IPS DF 4.7 (cell line): ENCODE measurements around the gene NEDD4L.

Experiments used
- DNase-seq: peaks from one replicate; pipeline ENCODE4 v3.0.0-alpha.2; 2013; ENCODE audit warnings: low spot score; ENCODE audit errors: extremely low read depth

Gene NEDD4L

DNA sequence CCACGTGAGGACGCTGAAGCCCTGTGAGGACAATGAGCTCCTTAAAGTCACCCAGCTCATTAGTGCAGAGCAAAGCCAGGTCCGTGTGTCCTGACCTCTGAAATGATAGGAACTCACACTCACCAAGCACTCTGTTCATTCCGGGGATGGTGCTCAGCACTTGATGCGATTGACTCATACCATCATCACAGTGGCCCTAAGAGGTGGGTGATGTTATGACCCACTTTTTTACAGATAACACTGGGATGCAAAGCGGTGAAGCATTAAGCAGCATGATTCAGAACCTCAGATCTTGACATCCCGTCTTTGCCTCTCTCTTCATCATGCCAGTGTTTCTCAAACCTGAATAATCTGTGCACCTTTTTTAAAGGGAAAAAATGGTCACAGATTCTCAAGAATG, 350.0 kb downstream of the NEDD4L start:
- no peak for DNase-seq

DNA sequence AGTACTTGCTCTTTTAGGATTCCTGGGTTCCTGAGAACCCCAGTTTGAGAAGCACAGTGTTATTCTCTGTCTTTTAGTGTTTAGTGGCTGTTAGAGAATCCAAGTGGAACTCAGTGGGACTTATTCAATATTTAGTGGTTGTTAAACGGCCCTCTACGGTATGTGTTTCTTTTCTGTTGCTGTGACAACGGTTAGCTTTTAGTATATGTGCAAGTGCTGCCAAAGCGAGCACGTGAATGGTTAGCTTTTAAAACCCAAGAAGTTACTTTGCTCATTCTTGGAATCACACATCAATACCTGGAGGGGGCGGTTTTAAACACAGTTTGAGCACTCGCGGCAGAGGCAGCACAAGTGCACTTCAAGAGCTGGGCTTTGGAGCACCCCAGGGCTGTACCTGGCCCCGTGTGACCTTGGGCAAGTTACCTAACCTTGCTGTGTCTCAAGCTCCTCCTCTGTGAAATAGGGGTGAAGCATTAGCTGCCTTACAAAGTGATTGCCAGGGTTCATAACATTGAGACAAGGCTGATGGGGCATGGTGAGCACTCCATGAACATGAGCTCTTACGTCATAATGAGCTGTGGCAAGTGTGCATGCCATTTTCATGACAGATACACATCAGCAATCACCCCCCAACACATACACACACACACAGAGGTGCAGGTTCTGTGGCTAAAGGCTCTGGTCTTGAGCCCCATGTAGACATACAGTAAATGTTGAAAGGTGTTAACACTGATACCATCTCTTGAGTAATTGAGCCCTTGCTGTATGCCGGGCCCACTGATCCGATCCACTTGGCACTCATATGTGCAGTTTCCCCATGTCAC, 350.8 kb downstream of the NEDD4L start:
- no peak for DNase-seq

DNA sequence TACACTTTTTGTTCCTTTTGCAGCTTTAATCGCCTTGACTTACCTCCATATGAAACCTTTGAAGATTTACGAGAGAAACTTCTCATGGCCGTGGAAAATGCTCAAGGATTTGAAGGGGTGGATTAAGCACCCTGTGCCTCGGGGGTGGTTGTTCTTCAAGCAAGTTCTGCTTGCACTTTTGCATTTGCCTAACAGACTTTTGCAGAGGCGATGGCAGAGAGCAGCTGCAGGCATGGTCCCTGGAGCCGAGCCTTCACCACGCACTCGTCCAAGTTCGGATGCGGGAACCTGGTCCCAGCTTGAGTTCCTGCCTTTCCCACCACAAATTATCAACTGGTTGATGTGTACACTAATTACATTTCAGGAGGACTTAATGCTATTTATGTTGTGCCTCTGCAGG, 352.1 kb downstream of the NEDD4L start:
- DNase-seq, result no peak

DNA sequence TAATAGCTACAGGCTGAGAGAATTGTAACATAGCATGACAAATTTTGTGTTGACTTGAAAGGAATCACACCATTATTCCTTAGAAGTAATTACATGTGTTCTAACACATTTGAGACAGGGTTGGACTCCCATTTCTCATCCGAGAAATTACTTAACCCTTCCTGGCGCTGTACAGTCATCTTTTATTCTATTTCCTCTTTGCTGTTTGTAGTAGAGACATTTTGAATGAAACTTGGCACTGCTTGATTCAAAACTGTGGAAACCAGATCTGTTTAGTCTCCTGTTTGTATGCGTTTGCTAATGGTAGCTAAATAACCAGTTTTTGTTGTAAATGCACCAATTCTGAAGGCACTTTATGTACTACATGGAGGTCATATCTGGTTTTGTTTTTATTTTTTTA, 352.9 kb downstream of the NEDD4L start:
- no peak for DNase-seq

DNA sequence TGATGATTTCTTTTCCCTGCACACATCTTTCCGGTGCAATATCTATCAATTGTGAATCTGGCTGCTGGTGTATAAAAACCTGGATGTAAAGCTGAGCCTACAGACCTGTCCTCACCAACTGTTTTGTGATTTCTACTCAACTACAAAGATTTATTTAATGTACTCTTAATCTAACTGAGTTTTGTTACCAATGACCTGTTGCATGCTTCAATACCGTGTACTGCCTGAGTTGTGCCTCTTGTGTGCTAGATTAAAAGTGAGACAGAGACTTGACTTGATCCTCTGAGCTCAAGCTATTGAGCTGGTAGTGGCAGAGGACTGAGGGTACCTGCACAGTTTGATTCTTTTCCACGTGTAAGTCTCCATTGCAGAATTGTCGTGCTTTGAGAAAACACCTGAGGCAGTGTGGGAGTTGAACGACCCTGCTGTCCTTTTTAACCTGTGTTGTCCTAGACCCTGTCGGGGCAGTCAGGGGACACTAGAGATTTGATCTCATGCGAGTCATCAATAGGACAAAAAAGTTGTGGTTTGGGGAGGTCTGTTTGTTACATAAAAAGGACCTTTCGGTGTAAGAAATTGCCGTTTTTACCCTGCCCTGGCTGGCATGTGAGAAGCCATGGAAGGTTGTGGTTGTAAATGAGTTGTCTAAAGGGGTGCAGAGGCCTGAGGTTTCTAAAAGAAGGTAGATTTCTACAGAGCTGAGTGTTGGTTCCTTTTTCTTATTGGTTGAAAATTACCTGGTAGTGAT, 353.5 kb downstream of the NEDD4L start:
- no peak for DNase-seq

DNA sequence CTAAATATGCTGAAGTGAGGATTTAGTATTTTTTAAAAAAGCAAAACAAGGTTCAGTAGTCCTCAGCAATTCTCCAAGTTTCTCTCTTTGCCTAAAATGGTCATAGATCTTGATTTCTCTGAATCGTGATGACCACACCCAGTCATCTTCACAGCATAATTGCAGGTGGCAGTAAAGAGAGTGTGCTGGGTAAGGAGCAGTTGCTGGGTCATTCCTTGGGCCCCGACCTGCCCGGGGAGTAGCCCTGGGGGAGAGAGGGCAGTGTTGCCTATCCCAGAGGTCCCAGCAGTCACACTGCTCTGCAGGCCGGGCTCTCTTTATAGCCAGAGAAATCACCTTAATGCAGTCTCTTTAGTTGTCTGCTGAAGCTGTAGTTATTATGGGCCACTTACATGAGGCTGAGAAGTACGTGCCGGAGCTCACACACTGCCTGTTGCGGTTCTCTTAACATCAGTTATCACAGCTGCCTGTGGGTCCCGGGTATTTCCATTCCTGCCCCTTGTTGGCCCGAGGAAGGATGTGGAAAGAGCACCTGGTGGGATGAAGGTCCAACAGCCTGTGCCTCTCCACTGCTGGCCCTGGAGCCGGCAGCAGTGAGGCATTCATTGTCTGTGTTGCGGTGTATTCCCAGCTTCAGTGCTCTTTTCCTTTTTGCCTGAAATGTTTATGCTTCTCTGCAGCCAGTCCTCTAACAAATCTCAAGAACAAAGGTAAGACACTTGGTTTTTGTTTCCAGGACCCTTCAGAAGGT, 354.8 kb downstream of the NEDD4L start:
- DNase-seq, result no peak

DNA sequence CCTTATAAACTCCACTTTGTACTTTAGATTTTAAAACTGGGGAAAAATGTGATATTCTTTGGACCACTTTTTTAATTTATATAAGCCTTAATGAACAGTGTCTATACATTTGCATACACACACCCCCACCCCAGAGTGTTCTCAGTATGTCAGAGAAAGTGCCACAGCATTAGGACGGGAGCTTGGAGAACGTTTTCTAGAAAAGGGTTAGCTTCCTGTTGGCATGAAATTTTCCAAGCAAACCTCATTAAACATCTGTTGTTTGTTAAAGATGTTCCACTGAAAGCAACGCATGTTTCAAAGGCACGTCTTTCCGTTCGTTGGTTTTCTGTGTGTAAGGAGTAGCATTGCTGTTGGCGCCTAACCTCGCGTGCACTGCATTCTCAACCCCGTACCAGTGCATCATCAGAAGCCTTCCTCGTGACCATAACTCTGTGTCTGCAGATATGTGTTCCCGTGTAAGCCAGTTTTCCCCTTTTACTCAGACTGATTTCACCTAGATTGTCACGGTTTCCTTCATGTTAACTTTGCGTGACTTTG, 356.4 kb downstream of the NEDD4L start:
- DNase-seq, result no peak

DNA sequence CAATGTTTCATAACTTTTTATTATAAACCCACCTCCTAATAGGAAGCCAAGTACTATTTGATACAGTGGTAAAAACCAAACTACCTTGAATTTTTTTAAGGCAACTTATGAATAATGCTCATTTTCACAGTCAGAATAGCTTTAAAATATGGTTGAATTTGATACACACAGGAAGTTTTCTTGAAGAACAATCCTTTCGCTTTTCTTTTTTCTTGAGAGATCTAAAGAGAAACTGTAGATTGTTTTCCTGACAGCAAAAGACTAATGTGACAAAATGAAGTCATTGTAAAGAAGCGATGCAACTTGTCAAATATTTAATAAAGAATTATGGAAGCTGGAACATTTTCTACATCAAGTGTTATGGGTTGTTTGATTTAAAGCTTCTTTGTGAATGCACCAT, 357.2 kb downstream of the NEDD4L start:
- DNase-seq, result no peak

DNA sequence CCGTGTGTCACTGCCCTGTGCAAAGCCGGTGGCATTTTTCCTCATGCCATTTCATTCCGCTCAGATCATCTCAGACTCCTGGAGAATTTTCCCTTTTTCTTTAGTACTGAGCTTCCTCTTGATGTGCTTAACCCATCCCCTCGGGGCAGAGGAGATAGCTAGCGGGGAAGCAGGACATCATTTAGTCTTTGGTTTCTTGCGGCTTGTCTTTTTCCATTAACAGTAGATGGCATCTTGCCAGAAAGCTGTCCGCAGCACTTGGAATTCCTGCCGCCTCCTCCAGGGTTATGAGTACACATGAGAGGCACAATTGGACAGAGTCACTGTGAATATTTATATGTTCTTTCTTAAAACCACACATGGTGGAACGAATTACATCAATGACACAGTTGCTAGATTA, 358.2 kb downstream of the NEDD4L start:
- DNase-seq, result no peak

DNA sequence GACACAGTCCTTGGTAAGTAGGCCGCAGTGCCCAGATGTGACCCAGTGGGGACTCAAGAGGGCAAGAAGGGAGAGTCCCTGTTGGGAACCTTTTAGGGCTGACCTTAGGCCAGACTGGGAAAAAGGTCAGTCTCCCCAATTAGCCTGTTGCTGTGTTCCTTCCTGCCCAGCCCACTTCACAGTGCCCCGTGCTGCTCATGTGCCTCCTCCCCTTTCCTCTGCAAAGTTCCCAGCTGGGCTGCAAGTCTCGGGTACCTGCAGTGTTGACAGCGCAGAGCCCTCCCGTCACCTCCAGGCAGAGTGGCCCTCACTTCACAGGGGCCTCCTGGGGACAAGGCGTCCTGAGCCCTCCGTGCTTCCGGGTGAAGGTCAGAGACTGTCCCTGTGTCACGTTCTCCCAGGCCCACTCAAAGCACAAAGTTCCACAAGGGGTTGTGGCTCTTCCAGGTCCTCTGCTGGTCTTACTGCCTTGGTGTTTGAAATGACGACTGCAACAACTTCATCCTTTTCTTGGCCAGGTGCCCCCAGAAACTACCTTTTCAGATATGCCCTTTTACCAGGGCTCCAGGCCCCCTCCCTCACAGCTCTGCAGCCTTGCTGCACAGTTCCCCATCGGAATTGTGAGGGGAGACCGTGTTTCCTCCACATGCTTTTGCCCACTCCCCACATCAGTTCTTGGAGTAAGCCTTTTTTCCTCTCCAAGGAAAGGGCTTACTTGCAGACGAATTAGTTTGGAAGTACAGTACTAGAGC, 359.1 kb downstream of the NEDD4L start:
- DNase-seq, result no peak

DNA sequence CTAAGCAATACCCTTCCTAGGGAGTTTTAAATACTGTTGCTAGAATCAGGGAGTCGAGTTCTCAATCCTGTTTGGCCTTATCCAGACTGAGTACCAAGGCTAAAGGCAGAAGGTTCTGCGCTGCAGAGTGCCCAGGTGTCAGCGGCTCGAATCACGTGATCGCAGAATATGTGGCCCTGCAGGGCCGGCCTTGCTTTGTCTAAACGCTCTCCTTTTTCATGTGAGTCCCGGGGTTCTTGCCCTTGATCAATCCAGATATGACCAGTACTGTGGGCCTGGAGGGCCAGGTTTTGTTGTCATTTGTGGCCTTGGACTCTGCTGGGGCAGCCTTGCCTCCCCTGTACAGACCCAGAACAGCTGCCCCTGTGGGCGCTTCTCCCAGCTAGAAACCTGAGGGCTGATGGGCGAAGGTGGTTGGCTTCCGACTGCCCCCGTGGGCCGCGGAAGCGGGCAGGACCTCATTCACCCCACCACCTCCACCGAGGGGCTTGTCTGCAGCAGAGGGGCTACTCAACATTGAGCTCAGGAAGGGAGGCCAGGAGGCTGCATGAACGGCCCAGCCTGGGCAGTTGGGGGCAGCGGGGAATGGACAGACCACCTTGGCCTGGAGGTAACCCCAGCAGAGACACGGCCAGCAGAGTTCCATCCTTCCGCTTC, 359.9 kb downstream of the NEDD4L start:
- no peak for DNase-seq

DNA sequence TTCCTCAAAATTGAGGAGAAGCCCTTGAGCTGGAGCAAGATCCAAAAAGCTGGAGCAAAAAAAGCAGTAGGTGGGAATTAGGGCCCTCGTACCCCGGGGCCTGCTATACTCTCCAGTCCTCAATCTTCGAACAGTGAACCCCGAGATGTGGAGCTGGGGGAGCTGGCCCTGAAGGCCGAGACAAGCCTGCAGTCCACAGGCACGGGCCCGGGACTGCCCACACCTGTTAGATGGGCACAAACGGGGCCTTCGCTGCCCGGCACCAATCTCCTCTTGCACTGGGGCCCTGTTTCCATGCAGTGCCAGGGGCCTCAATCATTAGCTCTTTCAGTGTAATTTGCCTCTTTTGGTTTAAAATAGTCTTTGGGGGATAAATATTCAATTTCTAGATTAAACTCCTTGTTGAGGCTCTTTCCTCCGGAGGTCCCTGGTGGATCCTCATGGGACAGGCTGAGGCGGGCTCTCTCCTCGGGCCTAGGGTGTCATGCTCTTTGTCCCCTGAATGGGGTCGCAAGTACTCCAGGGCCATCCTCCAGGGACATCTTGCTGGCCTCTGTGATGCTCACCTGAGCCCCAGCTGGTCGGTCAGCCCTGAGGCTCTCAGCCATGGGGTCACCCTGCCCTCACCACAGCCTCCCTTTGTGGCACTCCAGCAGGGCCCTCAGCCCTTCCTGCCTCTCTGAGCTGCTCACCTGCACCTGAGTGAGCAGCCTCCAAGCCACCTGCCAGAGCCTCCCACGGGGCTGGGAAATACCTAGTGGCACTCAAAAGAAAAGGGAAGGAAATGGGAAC, 361.3 kb downstream of the NEDD4L start:
- DNase-seq, result no peak

DNA sequence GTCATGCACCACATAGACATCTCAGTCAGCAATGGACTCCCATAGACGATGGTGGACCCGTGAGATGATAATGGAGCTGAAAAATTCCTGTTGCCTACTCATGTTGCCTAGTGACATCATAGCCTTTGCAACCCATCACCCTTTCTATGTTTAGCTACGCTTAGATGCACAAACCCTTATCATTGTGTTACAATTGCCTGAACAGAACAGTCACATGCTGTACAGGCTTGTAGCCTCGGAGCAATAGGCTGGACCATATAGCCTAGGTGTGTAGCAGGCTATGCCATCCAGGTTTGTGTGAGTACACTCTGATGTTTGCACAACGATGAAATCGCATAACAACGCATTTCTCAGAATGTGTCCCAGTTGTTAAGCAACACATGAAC, 363.2 kb downstream of the NEDD4L start:
- DNase-seq, result no peak

DNA sequence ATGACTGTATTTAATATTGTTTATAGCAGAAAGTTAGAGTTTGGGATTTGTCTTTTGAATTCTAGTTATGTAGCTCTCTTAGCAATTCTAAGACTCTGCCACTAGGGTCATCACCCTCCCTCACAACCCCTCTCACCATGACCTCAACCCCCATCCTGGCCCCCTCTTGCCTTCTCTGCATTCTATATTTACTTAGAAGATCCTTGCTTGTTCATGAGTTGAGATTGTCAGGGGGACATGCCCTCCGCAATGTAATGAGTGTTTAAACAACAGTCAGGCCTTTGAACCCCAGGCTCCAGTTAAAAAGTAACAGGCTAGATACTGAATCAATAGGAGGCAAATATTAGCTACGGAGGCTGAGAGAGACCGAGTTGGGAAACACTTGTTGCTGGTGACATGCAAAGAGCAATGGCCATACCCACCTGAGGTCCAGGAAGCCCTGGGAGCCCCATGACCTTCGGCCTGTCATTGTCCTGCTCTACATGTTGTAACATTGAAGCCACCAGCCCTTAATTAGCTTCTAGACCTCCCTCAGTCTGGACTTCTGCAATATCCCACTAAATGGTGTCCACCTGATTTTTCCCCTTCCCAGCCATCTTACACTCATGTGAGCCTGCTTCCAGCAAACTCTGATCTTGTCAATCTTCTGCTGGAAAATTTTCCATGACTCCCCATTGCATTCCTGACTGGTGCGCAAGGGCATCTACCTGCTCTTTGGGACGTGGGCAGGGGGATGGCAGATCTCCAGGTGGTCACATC, 363.8 kb downstream of the NEDD4L start:
- no peak for DNase-seq

DNA sequence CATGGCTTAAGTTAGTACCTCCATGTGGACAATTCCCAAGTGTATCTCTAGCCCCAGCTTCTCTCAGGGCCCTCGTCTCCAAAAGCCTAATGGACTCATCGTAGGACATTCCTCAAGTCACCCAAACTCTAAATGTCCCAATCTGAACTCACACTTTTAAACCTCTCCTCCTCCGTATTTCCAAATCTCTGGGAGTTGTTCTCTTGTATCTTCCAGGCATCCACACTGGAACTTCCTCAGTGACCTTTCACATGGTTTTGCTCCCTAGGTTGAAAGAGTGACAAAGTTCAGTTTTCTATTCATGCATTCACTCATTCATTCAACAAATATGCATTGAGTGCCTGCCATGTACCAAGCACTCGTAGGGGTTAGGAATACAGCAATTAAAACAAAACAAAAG, 364.6 kb downstream of the NEDD4L start:
- no peak for DNase-seq

DNA sequence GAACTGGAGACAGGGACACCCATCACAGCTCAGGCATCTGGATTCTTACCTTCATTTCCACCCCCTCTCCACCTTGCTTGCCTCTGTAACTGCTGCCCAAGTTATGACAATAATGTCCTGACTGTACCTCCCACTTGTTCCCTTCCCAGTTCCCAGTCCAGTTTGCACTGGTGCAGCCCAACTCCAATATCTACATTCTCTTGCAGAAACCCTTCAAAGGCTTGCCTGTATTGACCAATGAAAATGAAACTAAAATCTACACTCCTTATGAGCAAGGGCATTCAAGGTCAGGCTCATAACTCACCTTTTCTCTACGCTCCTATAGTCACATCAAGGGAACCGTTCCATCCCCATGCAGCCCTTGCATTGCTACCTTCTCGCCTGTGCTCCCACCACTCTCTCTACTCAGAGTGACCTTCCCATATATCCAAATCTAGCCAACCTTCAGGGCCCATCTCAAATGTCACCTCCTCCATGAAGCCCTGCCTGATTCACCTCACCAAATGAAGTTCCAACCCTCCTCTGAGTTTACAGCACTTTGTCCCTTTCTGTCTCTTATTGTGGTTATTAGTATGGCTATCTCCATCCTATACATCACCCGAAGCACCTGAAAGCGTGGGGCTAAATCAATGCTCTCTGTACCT, 365.9 kb downstream of the NEDD4L start:
- no peak for DNase-seq

DNA sequence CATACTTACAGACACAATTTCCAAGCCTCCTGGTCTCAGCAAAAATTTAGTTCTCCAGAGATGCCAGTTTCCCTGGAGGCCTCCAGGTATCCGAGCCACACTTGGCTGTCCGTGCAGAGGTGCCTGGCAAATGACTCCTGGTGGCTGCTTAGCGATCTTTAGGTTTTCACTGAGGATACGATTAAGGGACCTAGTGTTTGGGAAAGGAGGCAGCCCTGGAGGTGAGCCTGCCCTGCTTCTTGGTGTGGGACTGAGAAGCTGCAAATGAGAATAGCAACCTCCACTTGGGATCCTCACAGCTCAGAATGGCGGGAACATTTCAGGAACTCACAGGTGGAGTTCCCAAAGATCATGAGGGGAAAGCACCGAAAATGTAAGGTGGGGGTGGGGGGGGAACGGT, 367.3 kb downstream of the NEDD4L start:
- DNase-seq, result no peak

DNA sequence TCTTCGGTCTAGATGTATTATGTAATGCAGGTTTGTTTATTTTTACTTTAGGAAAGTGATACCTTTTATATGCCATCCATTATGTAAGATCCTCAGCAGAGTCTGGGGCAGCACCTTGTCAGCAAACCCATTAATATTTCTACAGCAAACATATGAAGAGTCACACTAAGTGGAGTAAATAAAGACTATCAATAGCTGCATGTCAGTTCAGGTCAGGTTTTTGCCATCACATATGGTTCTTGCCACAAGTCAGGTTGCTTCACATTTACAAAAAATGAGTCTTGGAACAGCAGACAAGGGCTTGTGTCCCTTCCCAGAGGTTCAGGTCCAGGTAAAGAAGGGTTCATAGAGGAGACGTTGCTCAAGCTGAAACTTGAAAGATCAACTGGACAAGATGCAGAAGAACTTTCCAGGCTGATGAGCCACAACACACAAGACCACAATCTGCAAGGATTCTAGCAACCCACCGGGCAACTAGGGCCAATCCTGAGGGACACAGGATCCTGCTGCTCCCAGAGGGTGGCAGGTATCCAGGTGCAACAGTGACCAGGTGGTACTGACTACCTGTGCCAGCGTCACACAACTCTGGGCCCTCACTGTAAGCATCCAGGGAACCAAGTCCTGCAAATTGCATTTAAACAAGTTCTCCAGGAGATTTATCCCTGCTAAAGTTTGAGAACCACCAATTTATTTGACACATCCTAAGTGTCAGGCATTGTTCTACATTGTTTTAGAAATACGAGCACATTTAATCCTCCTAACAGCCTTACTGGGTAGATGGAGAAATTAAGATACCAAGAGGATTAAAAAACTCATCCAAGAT, 369.0 kb downstream of the NEDD4L start:
- no peak for DNase-seq
